Sigmoid colon (tissue), 3 donors: ENCODE measurements around the gene WNK2.

Experiments used
- POLR2A ChIP-seq, 2 donors: fragments of 450-650 bp; IDR thresholded peaks; one replicate each; pipeline ENCODE4 v1.6.1; 2016; ENCODE audit warnings: antibody characterized with exemption in 2 of 2, mild to moderate bottlenecking in 2 of 2, moderate library complexity in 2 of 2
- TF ChIP-seq, protein P1 (sequence below), 4 experiments: fragments of 450-650 bp in 3 of 4; fragments of 200-600 bp in 1 of 4; IDR thresholded peaks; one replicate each; pipeline ENCODE4 v1.5.1; 2016 to 2019; ENCODE audit warnings: antibody characterized with exemption in 4 of 4, mild to moderate bottlenecking in 3 of 4, moderate library complexity in 2 of 4

DNA sequence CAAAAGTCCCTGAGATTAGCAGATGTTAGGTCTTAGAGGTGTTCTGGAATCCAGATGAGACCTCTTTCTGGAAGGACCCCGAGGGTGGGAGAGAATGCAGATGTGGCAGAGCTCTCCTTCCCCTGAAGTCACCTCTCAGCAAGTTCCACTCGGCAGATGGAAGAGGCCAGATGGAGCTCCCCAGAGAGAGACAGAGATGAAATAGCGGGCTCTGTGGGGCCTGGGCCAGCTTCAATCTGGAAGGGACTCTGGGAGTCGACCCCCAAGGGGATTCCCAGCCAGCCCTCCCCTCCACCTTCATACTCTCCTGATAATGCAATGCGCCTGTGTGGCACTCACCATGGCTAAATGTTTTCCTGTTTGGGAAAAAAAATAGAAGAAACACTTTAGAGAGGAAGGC lies 60.2 kb downstream of the WNK2 start:
- TF ChIP-seq POLR2A (IDR thresholded peaks at IDR 0.05) = no peak
- TF ChIP-seq, protein P1, sequence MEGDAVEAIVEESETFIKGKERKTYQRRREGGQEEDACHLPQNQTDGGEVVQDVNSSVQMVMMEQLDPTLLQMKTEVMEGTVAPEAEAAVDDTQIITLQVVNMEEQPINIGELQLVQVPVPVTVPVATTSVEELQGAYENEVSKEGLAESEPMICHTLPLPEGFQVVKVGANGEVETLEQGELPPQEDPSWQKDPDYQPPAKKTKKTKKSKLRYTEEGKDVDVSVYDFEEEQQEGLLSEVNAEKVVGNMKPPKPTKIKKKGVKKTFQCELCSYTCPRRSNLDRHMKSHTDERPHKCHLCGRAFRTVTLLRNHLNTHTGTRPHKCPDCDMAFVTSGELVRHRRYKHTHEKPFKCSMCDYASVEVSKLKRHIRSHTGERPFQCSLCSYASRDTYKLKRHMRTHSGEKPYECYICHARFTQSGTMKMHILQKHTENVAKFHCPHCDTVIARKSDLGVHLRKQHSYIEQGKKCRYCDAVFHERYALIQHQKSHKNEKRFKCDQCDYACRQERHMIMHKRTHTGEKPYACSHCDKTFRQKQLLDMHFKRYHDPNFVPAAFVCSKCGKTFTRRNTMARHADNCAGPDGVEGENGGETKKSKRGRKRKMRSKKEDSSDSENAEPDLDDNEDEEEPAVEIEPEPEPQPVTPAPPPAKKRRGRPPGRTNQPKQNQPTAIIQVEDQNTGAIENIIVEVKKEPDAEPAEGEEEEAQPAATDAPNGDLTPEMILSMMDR (IDR thresholded peaks at IDR 0.05) = no peak
